T47D (cell line): Measurements from ENCODE around the gene PILRB.

ENCODE experiments used
- DNase-seq, 2 experiments: peaks; one replicate each; pipeline versions ENCODE4 v3.0.0 to v3.0.0-alpha.2; 2011 to 2012; ENCODE audit warnings: low read depth in 1 of 2, low spot score in 1 of 2
- JUND ChIP-seq: IDR thresholded peaks from 2 replicates; pipeline ENCODE4 v1.6.1; 2012; ENCODE audit warnings: low read depth
- in situ Hi-C: cut with HindIII; loops from 2 replicates; pipeline ENCODE4 v1.10.0; 2016; ENCODE audit warnings: low sequenced_read_pairs, low pct_unique_long_range_greater_than_20kb

The PILRB gene

DNA sequence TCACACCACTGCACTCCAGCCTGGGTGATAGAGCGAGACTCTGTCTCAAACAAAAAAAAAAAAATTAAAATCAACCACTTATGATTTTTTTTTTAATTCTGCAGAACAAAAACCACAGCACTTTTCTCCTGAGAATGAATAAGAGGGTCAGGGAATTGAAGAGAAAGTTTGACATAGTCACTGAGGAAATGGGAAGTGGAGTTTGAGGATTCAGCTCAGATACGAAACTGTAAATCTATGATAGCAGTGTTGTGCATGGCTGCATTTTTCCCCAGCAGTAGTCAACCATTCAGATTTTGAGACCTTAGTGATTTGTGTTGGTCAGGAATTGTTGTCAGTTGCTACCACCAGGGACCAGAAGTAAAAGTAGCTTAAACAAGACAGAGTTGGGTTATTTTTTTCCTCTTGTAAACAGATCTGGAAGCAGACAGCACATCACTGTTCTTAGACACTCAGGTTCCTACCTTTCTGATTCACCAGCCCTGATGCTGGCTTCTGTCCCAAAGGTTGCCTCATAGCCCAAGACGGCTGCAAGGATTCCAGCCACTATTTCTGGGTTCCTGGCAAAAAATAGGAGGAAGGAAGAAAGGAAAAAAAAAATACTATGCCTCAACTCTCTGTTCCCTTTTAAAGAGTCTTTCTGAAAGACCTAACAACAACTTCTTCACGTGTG is 35.5 kb downstream of the PILRB start:
- no peak for DNase-seq
- in situ Hi-C loops: no loop called here
- no peak for TF ChIP-seq JUND

GRCh38 chr7:100394077-100394476 is 36.2 kb downstream of the PILRB start:
- TF ChIP-seq JUND: no peak
- in situ Hi-C loops: no loop called here
- no peak for DNase-seq

GRCh38 chr7:100396421-100396982 is 38.6 kb downstream of the PILRB start:
- TF ChIP-seq JUND: no peak
- no peak for DNase-seq
- in situ Hi-C loops: no loop called here

GRCh38 chr7:100397315-100398081 is 39.6 kb downstream of the PILRB start:
- in situ Hi-C loops: no loop called here
- no peak for DNase-seq
- TF ChIP-seq JUND: no peak

- no peak for TF ChIP-seq JUND
- in situ Hi-C loops: no loop called here
- no peak for DNase-seq
These were observed 40.3 kb downstream of the PILRB start for GRCh38 chr7:100398239-100398638.

GRCh38 chr7:100400041-100400440 is 42.1 kb downstream of the PILRB start:
- DNase-seq: no peak
- TF ChIP-seq JUND: no peak
- in situ Hi-C loops: no loop called here

DNA sequence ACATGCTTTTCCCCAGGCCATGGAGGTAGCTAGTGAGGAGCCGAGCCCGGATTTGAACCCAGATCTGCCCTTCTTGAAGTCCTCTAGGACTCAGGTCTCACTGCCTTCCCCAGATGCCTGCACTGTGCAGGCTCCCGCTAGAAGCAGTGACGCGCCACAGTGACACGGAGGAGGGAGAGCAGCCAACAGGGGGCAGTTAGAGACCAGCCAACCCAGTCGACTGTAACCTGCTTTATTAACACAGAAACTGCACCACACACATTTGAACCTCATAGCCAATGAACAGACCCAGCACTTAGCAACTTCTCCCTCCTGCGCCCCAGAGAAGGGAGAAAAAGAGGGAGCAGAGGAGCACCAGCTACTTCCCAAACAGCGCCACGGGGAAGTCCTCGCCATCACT is 42.7 kb downstream of the PILRB start:
- DNase-seq: no peak
- in situ Hi-C loops: no loop called here
- TF ChIP-seq JUND: no peak

- DNase-seq: no peak
- in situ Hi-C loops: no loop called here
- no peak for TF ChIP-seq JUND
These were observed 43.9 kb downstream of the PILRB start for GRCh38 chr7:100401811-100402210.

- in situ Hi-C loops: no loop called here
- DNase-seq: no peak
- TF ChIP-seq JUND: no peak
These were observed 44.3 kb downstream of the PILRB start for GRCh38 chr7:100402241-100402640.

DNA sequence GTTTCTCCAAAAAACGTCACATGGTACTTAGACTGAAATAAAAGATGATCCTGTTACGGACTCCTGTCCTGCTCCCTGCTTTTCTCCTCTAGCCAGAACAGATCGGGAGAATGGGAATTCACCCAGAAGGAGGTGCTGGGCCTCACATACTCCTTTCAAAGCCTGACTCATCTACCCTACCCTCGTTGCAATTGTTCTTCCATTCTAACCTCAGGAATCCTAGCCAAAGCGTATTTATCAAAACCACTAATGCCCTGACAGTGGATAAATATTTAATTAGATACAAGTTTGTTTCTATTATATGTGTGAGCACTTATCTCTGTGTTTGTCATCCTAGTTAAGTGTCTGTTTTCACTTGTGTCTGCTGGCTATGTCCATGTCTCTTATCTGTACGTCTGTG is 48.9 kb downstream of the PILRB start:
- TF ChIP-seq JUND: no peak
- in situ Hi-C loops: no loop called here
- DNase-seq: peak in 1 of 2 experiments; percentile 6

- peak; percentile 27 to 72 for DNase-seq
- in situ Hi-C loops: no loop called here
- TF ChIP-seq JUND: no peak
These were observed 49.6 kb downstream of the PILRB start for GRCh38 chr7:100407285-100408180.

DNA sequence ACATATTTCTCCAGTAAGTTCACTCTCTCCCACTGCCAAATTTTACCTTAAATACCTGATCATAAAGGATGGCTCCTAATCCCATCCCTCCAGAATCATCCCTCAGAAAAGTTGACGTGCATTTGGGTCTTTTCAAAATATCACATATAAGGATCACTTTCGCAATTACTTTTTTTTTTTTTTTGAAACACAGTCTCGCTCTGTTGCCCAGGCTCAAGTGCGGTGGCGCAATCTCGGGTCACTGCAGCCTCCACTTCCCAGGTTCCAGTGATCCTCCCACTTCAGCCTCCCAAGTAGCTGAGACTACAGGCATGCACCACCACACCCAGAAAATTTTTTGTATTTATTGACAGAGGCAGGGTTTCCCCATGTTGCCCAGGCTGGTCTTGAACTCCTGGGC is 53.2 kb downstream of the PILRB start:
- in situ Hi-C loops: no loop called here
- no peak for TF ChIP-seq JUND
- no peak for DNase-seq
